ENCODE results near the gene CBLB. TPM values are rescaled to one million over a fixed set of nuclear protein-coding genes. Genes with fewer than 3 reads are reported as not detected.

CBLB gene
- 10 to 100 TPM; 31.1 to 40.5 TPM for total RNA-seq

DNA sequence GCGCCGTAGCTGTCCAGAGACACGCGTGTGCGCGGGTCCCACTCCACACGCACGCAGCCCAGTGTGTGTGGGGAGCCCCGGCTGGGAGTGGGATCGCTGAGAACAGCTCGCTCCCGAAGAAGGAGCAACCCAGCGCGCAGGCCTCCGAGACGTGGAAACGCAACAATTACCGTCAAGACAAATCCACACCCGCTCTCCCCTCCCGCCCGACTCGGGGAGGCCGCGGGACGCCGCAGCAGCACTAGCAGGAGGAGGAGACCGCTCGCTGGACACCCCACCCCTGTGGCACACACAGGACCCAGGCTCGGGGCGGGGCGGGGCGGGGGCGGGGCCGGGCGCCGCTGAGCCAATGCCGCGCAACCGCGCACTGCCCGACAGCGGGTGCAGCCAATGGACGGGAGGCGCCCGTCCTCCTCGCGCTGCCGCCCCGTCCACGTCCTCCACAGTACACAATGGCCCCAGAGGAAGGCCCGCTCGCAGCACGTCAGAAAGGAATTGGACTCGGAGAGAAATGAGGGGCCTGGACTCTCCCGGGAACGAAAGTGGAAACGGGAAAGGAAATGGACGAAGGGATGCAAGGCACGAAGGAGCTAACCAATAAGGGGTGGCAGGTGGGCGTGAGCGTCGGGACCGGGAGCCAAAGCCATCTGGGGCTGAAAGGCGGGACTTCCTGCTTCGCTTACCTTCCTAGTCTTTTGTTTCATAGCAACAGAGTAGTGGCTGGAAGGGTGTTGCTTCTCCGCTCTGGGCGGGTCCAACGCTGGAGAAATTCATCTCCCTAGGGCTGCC is at the start of gene CBLB:
CBLB (minus strand) TSS at position 271 of the 789 bp plus-strand sequence. CDS start 1,435 bp downstream, outside the sequence.
- TF ChIP-seq POLR2A (IDR thresholded peaks at IDR 0.05) (peak; percentile 58 to 87 (median 84)), CTCF (IDR thresholded peaks at IDR 0.05) (no peak)
- H3K4me1 ChIP-seq = peaks cover 31% of the 10 kb centered on the region
- 0 to 1% methylated on average over 45 to 63 of the region's 68 CpGs for WGBS, 2 donors
- peak; percentile 90 to 96 (median 92) for DNase-seq
- peak within 1 kb of the TSS; percentile 82 to 96 (median 92) for H3K27ac ChIP-seq
- no peaks in the 10 kb centered on the region for H3K27me3 ChIP-seq
- H3K36me3 ChIP-seq (replicated peaks in 1 of 2; ENCODE audit: insufficient read depth in 1 of 2, low read depth in 2 of 2) = no peaks in the 10 kb centered on the region
- H3K4me3 ChIP-seq = peak within 1 kb of the TSS; percentile 67 to 93
- intact Hi-C loops (cut with DNase I) = no loop called here
- peak; percentile 92 for ATAC-seq
- H3K9me3 ChIP-seq = no peaks in the 10 kb centered on the region

GRCh38 chr3:105916767-105917166 is 48.0 kb upstream of the CBLB start:
- no peaks in the 10 kb centered on the region for H3K4me1 ChIP-seq
- no peaks in the 10 kb centered on the region for H3K9me3 ChIP-seq
- H3K4me3 ChIP-seq = no peak overlapping the region
- H3K27me3 ChIP-seq = no peaks in the 10 kb centered on the region
- 59 to 61% methylated on average over 2 of the region's 2 CpGs for WGBS, 2 donors
- ATAC-seq = no peak
- intact Hi-C loops (cut with DNase I) = no loop called here
- no peaks in the 10 kb centered on the region for H3K36me3 ChIP-seq (replicated peaks in 1 of 2; ENCODE audit: insufficient read depth in 1 of 2, low read depth in 2 of 2)
- no peak overlapping the region for H3K27ac ChIP-seq
- no peak for TF ChIP-seq POLR2A (IDR thresholded peaks at IDR 0.05)
- peak in 1 of 7 experiments; percentile 6 for TF ChIP-seq CTCF (IDR thresholded peaks at IDR 0.05)
- no peak for DNase-seq

GRCh38 chr3:105915524-105915923 is 46.7 kb upstream of the CBLB start:
- DNase-seq (no peak), ATAC-seq (no peak)
- H3K4me1 ChIP-seq = no peaks in the 10 kb centered on the region
- WGBS, 2 donors = 79 to 91% methylated on average over 2 of the region's 2 CpGs
- intact Hi-C loops (cut with DNase I) = no loop called here
- no peak for TF ChIP-seq CTCF (IDR thresholded peaks at IDR 0.05)
- no peak for TF ChIP-seq POLR2A (IDR thresholded peaks at IDR 0.05)
- H3K27me3 ChIP-seq = no peaks in the 10 kb centered on the region
- H3K36me3 ChIP-seq (replicated peaks in 1 of 2; ENCODE audit: insufficient read depth in 1 of 2, low read depth in 2 of 2) = no peaks in the 10 kb centered on the region
- H3K4me3 ChIP-seq = no peak overlapping the region
- H3K9me3 ChIP-seq = no peaks in the 10 kb centered on the region
- H3K27ac ChIP-seq = no peak overlapping the region

DNA sequence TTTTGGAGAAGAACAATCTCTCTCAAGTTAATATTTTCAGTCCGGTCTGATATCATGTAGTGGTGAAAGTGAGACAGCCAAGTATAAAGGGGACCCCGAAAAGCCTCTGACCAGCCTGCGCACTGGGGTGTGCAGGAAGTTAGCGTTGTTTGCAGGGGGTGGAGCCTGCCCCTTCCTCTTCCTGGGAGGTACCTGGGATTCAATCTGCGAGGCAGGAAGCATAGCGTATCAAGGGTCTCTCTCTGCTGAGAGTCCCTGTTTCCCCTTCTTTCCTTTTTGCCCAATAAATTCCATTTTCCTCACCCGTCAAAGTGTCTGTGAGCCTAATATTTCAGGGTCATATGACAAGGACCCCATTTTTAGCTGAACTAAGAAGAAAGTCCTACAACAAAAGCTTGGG is 44.8 kb upstream of the CBLB start:
- intact Hi-C loops (cut with DNase I) = no loop called here
- no peak overlapping the region for H3K27ac ChIP-seq
- no peaks in the 10 kb centered on the region for H3K4me1 ChIP-seq
- no peaks in the 10 kb centered on the region for H3K27me3 ChIP-seq
- DNase-seq (no peak), ATAC-seq (no peak)
- WGBS, 2 donors = 89 to 93% methylated on average over 7 of the region's 7 CpGs
- no peaks in the 10 kb centered on the region for H3K36me3 ChIP-seq (replicated peaks in 1 of 2; ENCODE audit: insufficient read depth in 1 of 2, low read depth in 2 of 2)
- no peak overlapping the region for H3K4me3 ChIP-seq
- H3K9me3 ChIP-seq = no peaks in the 10 kb centered on the region
- TF ChIP-seq POLR2A (IDR thresholded peaks at IDR 0.05) (no peak), CTCF (IDR thresholded peaks at IDR 0.05) (no peak)

- Histone ChIP-seq H3K9me3 (no peaks in the 10 kb centered on the region), H3K36me3 (replicated peaks in 1 of 2; ENCODE audit: insufficient read depth in 1 of 2, low read depth in 2 of 2) (no peaks in the 10 kb centered on the region), H3K4me1 (no peaks in the 10 kb centered on the region), H3K4me3 (no peak overlapping the region), H3K27me3 (no peaks in the 10 kb centered on the region), H3K27ac (no peak overlapping the region)
- TF ChIP-seq POLR2A (IDR thresholded peaks at IDR 0.05) (no peak), CTCF (IDR thresholded peaks at IDR 0.05) (no peak)
- intact Hi-C loops (cut with DNase I) = no loop called here
- DNase-seq (no peak), ATAC-seq (no peak)
These were observed 44.1 kb upstream of the CBLB start for GRCh38 chr3:105912891-105913290.
